GM12878 (cell line): Measurements from ENCODE around the gene YTHDF2.

Source experiments
- ASH2L ChIP-seq: fragments of 300-600, 200-600 bp; sonication (generic); IDR thresholded peaks from 2 replicates; pipeline ENCODE4 v1.6.1; 2017; ENCODE audit warnings: low read depth, mild to moderate bottlenecking, borderline replicate concordance
- CHD2 ChIP-seq: IDR thresholded peaks from 2 replicates; pipeline ENCODE4 v1.6.1; 2011; ENCODE audit warnings: low read depth, low read length, improper control_type of control experiment, borderline replicate concordance
- JUND ChIP-seq: IDR thresholded peaks from 2 replicates; pipeline ENCODE4 v1.6.1; 2012; ENCODE audit warnings: low read depth, mild to moderate bottlenecking, low read length, improper control_type of control experiment, moderate library complexity
- LARP7 ChIP-seq: fragments of 450-650 bp; IDR thresholded peaks from 2 replicates; pipeline ENCODE4 v1.6.1; 2017; ENCODE audit warnings: mild to moderate bottlenecking
- PAX5 ChIP-seq: IDR thresholded peaks from 2 replicates; pipeline ENCODE4 v1.6.1; 2011; ENCODE audit warnings: low read depth, low read length, borderline replicate concordance
- POLR2A ChIP-seq: IDR thresholded peaks from 2 replicates; pipeline ENCODE4 v1.6.1; 2011; ENCODE audit warnings: low read depth, mild to moderate bottlenecking, low read length
- RCOR1 ChIP-seq: conservative IDR thresholded peaks from 2 replicates; pipeline ENCODE4 v1.6.1; 2012; ENCODE audit warnings: low read depth, low read length, improper control_type of control experiment
- ZZZ3 ChIP-seq: IDR thresholded peaks from 2 replicates; pipeline ENCODE4 v1.6.1; 2011; ENCODE audit warnings: low read depth; ENCODE audit not compliant: control insufficient read depth, insufficient read length
- TF ChIP-seq, protein P1 (sequence below): IDR thresholded peaks from 2 replicates; pipeline ENCODE4 v1.6.1; 2011; ENCODE audit warnings: low read depth, mild to moderate bottlenecking, low read length, moderate library complexity, borderline replicate concordance; ENCODE audit errors: extremely low read depth
- TF ChIP-seq, protein P2 (sequence below), 3 experiments: IDR thresholded peaks in 2 of 3; conservative IDR thresholded peaks in 1 of 3; 2 replicates each; pipeline ENCODE4 v1.5.1; 2011; ENCODE audit warnings: low read depth in 3 of 3, low read length in 3 of 3, mild to moderate bottlenecking in 3 of 3, control low read depth in 2 of 3, moderate library complexity in 2 of 3, inconsistent platforms in 1 of 3, mixed read lengths in 1 of 3; ENCODE audit not compliant: control insufficient read depth in 2 of 3, insufficient read depth in 1 of 3; ENCODE audit errors: extremely low read depth in 1 of 3
- TF ChIP-seq, protein P3 (sequence below): fragments of 450-650 bp; formaldehyde crosslinking; IDR thresholded peaks from 2 replicates; pipeline ENCODE4 v1.5.0; 2022; ENCODE audit warnings: mild to moderate bottlenecking, missing genetic modification characterization
- TF ChIP-seq, protein P4 (sequence below): fragments of 450-650 bp; formaldehyde crosslinking; IDR thresholded peaks from 2 replicates; pipeline ENCODE4 v1.4.0; 2020; ENCODE audit warnings: mild to moderate bottlenecking, moderate library complexity
- TF ChIP-seq, protein P5 (sequence below): fragments of 450-650 bp; IDR thresholded peaks from 2 replicates; pipeline ENCODE4 v1.6.1; 2014; ENCODE audit warnings: mild to moderate bottlenecking

DNA sequence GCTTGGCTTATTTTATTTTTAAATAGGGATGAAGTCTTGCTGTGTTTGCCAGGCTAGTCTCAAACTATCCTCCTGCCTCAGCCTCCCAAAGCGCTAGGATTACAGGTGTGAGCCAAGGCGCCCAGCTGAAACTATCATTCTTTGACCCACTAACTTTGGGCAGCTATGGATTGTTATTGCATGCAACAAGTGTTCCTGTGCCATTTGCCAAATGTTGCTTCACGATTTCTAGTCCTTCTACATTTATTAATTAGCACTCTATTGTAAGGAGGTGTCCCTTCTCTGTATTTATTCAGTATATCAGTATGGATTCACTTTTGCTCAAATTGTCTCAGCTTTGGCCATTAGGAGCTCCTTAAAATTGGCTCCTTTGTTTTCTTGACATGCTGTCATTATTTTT lies 36.4 kb downstream of the YTHDF2 start:
- no peak for TF ChIP-seq PAX5
- TF ChIP-seq, protein P1, sequence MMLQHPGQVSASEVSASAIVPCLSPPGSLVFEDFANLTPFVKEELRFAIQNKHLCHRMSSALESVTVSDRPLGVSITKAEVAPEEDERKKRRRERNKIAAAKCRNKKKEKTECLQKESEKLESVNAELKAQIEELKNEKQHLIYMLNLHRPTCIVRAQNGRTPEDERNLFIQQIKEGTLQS: no peak
- TF ChIP-seq POLR2A: no peak
- TF ChIP-seq JUND: no peak
- TF ChIP-seq, protein P2, sequence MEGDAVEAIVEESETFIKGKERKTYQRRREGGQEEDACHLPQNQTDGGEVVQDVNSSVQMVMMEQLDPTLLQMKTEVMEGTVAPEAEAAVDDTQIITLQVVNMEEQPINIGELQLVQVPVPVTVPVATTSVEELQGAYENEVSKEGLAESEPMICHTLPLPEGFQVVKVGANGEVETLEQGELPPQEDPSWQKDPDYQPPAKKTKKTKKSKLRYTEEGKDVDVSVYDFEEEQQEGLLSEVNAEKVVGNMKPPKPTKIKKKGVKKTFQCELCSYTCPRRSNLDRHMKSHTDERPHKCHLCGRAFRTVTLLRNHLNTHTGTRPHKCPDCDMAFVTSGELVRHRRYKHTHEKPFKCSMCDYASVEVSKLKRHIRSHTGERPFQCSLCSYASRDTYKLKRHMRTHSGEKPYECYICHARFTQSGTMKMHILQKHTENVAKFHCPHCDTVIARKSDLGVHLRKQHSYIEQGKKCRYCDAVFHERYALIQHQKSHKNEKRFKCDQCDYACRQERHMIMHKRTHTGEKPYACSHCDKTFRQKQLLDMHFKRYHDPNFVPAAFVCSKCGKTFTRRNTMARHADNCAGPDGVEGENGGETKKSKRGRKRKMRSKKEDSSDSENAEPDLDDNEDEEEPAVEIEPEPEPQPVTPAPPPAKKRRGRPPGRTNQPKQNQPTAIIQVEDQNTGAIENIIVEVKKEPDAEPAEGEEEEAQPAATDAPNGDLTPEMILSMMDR (IDR thresholded peaks at IDR 0.05 in 2 of 3, conservative IDR thresholded peaks at IDR 0.05 in 1 of 3; ENCODE audit: control insufficient read depth in 2 of 3, extremely low read depth in 1 of 3, insufficient read depth in 1 of 3, low read depth in 3 of 3, low read length in 3 of 3): no peak
- TF ChIP-seq, protein P3, sequence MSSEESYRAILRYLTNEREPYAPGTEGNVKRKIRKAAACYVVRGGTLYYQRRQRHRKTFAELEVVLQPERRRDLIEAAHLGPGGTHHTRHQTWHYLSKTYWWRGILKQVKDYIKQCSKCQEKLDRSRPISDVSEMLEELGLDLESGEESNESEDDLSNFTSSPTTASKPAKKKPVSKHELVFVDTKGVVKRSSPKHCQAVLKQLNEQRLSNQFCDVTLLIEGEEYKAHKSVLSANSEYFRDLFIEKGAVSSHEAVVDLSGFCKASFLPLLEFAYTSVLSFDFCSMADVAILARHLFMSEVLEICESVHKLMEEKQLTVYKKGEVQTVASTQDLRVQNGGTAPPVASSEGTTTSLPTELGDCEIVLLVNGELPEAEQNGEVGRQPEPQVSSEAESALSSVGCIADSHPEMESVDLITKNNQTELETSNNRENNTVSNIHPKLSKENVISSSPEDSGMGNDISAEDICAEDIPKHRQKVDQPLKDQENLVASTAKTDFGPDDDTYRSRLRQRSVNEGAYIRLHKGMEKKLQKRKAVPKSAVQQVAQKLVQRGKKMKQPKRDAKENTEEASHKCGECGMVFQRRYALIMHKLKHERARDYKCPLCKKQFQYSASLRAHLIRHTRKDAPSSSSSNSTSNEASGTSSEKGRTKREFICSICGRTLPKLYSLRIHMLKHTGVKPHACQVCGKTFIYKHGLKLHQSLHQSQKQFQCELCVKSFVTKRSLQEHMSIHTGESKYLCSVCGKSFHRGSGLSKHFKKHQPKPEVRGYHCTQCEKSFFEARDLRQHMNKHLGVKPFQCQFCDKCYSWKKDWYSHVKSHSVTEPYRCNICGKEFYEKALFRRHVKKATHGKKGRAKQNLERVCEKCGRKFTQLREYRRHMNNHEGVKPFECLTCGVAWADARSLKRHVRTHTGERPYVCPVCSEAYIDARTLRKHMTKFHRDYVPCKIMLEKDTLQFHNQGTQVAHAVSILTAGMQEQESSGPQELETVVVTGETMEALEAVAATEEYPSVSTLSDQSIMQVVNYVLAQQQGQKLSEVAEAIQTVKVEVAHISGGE (CRISPR knock-in tag): no peak
- no peak for TF ChIP-seq ZZZ3
- no peak for TF ChIP-seq CHD2
- TF ChIP-seq ASH2L: no peak
- TF ChIP-seq, protein P4, sequence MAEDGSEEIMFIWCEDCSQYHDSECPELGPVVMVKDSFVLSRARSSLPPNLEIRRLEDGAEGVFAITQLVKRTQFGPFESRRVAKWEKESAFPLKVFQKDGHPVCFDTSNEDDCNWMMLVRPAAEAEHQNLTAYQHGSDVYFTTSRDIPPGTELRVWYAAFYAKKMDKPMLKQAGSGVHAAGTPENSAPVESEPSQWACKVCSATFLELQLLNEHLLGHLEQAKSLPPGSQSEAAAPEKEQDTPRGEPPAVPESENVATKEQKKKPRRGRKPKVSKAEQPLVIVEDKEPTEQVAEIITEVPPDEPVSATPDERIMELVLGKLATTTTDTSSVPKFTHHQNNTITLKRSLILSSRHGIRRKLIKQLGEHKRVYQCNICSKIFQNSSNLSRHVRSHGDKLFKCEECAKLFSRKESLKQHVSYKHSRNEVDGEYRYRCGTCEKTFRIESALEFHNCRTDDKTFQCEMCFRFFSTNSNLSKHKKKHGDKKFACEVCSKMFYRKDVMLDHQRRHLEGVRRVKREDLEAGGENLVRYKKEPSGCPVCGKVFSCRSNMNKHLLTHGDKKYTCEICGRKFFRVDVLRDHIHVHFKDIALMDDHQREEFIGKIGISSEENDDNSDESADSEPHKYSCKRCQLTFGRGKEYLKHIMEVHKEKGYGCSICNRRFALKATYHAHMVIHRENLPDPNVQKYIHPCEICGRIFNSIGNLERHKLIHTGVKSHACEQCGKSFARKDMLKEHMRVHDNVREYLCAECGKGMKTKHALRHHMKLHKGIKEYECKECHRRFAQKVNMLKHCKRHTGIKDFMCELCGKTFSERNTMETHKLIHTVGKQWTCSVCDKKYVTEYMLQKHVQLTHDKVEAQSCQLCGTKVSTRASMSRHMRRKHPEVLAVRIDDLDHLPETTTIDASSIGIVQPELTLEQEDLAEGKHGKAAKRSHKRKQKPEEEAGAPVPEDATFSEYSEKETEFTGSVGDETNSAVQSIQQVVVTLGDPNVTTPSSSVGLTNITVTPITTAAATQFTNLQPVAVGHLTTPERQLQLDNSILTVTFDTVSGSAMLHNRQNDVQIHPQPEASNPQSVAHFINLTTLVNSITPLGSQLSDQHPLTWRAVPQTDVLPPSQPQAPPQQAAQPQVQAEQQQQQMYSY (CRISPR knock-in tag): no peak
- TF ChIP-seq LARP7: no peak
- TF ChIP-seq, protein P5, sequence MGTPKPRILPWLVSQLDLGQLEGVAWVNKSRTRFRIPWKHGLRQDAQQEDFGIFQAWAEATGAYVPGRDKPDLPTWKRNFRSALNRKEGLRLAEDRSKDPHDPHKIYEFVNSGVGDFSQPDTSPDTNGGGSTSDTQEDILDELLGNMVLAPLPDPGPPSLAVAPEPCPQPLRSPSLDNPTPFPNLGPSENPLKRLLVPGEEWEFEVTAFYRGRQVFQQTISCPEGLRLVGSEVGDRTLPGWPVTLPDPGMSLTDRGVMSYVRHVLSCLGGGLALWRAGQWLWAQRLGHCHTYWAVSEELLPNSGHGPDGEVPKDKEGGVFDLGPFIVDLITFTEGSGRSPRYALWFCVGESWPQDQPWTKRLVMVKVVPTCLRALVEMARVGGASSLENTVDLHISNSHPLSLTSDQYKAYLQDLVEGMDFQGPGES: no peak
- no peak for TF ChIP-seq RCOR1
